A549 treated with Hydrocortisone at 1 μM for 4 hours (cell line): ENCODE results near the gene IKBKG. TPM values are rescaled to one million over a fixed set of nuclear protein-coding genes. Genes with fewer than 3 reads are reported as not detected.

Experiments used
- total RNA-seq: library from RNA; stranded (reverse); fragments of 200-300 nt; extraction: Qiagen RNA extraction; gene quantifications from 5 replicates; pipeline ENCODE4 v1.2.3, GENCODE V29; 2022

The IKBKG gene, protein sequence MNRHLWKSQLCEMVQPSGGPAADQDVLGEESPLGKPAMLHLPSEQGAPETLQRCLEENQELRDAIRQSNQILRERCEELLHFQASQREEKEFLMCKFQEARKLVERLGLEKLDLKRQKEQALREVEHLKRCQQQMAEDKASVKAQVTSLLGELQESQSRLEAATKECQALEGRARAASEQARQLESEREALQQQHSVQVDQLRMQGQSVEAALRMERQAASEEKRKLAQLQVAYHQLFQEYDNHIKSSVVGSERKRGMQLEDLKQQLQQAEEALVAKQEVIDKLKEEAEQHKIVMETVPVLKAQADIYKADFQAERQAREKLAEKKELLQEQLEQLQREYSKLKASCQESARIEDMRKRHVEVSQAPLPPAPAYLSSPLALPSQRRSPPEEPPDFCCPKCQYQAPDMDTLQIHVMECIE
- total RNA-seq: 35.9 to 44.7 TPM (median 40.9 TPM) in 5 replicates

DNA sequence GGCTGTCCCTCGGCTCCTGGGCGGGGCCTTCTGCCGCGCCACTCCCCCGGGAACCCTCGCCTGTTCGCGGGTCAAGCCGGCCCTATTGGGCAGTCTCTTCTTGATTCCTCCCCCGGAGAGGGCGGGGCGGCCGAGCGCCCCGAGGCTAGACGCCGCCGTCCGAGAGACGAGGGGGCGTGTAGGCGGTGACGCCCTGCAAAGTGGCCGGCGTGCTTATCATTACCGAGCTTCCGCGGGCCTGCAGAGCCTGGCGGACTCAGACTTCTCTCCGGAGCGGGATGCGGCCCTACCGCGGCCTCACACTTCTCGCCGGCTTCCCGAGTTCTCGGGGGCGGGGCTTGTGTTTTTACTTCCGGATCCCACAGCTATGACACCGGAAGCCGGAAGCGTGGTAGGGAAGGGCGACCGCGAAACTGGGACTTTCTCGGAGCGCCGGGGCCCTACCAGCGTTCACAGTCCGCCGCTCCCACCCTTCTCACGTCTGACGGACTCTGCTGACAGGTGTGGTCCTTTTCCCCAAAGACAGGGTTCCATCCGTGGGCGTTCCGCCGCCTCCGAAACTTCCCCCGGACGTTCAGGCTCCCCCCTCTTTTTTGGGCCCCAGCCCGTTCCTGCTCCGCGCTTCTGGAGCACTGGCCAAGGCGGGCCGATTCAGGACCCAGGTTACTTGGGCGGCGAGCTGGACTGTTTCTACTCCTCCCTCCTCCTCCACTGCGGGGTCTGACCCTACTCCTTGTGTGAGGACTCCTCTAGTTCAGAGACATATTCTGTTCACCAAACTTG is at the start of gene IKBKG:
Gene IKBKG (plus strand): TSS at position 376 of the 783 bp plus-strand sequence. CDS start 4,383 bp downstream, outside the sequence.

DNA sequence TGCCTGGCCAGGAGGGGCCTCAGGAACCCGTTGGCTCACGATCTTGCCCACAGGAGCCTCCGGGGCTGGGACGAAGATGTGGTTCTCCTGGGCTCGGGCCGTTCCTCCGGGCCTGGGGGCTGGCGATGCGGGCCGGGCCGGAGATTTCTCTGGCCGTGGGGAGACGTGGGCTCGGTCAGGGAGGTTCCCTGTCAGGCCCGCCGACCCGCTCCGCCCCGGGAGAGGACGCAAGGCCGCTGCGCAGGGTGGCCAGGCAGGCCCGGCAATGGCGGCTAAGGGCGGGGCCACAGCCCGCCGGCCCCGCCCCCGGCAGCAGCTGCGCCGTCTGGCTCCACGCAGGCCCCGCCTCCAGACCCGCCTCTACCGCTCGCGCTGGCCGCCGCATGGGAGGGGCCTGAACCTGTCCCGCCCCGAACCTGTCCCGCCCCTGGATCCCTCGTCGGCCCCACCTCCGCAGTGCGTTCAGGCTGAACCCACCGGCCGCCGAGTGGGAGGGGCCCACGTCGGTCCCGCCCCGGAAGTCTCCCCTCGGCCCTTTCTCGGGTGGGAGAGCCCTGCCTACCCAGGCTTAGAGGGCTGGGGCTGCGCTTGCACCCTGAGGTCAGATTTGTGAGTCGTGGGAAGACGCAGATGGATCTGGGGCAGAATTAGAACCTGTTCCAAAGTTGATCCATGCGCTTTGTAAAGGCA is 31.3 kb upstream of the IKBKG start, which contains the start of gene FAM3A:
Gene FAM3A (minus strand): TSS at position 267 of the 690 bp plus-strand sequence. CDS start 460 bp downstream, outside the sequence.

DNA sequence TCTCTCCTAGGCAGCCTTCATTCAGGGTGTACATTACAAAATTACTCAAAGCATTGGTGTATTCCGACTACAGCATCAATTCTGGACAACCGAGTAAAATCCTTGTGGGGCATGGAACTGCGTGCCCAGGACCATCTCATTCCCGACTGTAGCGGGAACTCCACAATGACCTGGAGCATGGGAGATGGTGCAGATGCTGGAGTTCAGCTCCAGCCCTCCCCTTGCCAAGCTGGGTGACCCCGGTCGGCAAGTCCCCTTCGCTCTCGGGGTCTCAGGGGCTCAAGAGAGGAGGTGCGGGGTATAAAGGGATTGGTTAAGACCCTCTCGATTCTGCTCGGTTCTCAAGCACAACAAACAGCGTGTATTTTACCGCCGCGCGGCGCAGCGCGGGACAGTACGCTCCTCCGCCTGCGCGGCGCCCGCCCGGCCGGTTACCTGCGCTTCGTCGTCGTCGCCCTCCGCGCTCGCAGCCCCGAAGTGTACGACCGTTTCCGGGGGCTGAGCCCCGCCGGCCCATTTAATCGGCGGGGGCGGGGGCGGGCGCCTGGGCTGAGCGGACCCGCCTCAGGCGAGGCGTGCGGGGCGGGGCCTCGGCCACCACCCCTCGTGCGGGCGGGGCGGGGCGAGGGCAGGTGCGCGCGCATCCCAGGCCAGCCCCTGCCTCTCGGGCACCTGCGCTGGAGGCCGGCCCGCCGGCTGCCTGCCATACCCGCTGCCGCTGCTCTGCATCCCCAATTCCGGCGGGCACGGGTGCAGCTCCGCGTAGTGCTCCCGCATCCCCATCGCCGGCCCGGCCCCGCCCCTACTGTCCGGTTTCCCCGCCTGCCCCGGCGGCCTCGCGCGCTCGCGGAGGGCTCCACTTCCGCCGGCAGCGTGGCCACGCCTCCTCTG is 821 bp upstream of the IKBKG start, which contains the start of gene G6PD:
Gene G6PD (minus strand): TSS at position 493 of the 891 bp plus-strand sequence. CDS start 691 bp downstream, outside the sequence.

DNA sequence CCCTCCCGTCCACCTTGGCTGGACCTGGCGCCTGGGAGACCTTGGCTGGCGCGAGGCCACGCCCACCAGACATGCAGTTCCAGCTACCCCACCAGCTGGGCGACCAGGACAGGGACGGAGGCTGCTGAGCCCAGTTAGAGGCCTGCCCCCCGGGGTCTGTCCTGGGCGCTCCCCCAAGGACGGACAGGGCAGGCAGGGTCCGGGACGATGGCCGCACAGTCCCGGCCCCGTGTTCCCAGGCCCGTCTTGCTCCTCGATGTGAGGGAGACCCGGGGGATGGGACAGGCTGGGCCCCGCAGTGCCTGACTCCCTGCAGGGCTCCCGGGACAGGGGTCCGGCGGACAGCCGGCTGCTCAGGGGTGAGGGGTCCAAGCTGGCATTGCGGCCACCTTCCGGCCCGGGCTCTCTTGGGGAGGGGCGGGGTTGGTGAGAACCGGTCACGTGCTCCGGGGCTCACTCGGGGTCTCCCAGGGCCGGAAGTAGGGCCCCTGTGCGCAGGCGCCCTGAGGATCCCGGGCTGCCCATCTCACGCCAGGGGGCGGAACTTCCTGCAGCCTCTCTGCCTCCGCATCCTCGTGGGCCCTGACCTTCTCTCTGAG is 37.3 kb downstream of the IKBKG start, which contains the start of gene CTAG1A:
Gene CTAG1A (plus strand): TSS at position 549 of the 599 bp plus-strand sequence. CDS start 74 bp downstream, outside the sequence.

Other genes starting within 250 kb of the IKBKG start
- 1,461 to 1,661 TPM (median 1,622 TPM) in 5 replicates for gene FLNA, start 173.0 kb upstream of the IKBKG start, total RNA-seq
- gene EMD, start 168.3 kb upstream of the IKBKG start, total RNA-seq: 129 to 161 TPM (median 153 TPM) in 5 replicates
- gene RPL10, start 149.2 kb upstream of the IKBKG start, total RNA-seq: 5,312 to 5,581 TPM (median 5,559 TPM) in 5 replicates
- 27.2 to 31.3 TPM (median 29.9 TPM) in 5 replicates for gene DNASE1L1, start 138.4 kb upstream of the IKBKG start, total RNA-seq
- gene TAFAZZIN, start 136.1 kb upstream of the IKBKG start, total RNA-seq: 33.5 to 40.1 TPM (median 36.8 TPM) in 5 replicates
- gene ATP6AP1, start 118.9 kb upstream of the IKBKG start, total RNA-seq: 88.4 to 107 TPM (median 105 TPM) in 5 replicates
- gene GDI1, start 110.5 kb upstream of the IKBKG start, total RNA-seq: 91.4 to 124 TPM (median 104 TPM) in 5 replicates
- gene FAM50A, start 103.5 kb upstream of the IKBKG start, total RNA-seq: 99.8 to 121 TPM (median 111 TPM) in 5 replicates
- gene PLXNA3, start 89.3 kb upstream of the IKBKG start, total RNA-seq: 11.0 to 17.8 TPM (median 13.9 TPM) in 5 replicates
- 36.3 to 74.0 TPM (median 65.8 TPM) in 5 replicates for gene LAGE3, start 68.3 kb upstream of the IKBKG start, total RNA-seq
- gene UBL4A, start 61.0 kb upstream of the IKBKG start, total RNA-seq: 67.1 to 73.0 TPM (median 69.5 TPM) in 5 replicates
- 38.5 to 42.9 TPM (median 39.7 TPM) in 5 replicates for gene SLC10A3, start 57.0 kb upstream of the IKBKG start, total RNA-seq
- 38.0 to 44.6 TPM (median 42.6 TPM) in 5 replicates for gene FAM3A, start 31.4 kb upstream of the IKBKG start, total RNA-seq
- 1,336 to 1,631 TPM (median 1,436 TPM) in 5 replicates for gene G6PD, start 774 bp upstream of the IKBKG start, total RNA-seq
- gene CTAG1A, start 37.5 kb downstream of the IKBKG start, total RNA-seq: not detected in 5 replicates
- gene CTAG1B, start 71.7 kb downstream of the IKBKG start, total RNA-seq: not detected in 5 replicates
- gene CTAG2, start 106.0 kb downstream of the IKBKG start, total RNA-seq: not detected in 5 replicates
- 0.45 to 0.93 TPM (median 0.82 TPM) in 5 replicates for gene GAB3, start 203.5 kb downstream of the IKBKG start, total RNA-seq
- gene DKC1, start 215.2 kb downstream of the IKBKG start, total RNA-seq: 144 to 210 TPM (median 156 TPM) in 5 replicates